ENCODE measurements around the gene ZNF749. TPM values are rescaled to one million over a fixed set of nuclear protein-coding genes. Genes with fewer than 3 reads are reported as not detected.

Gene ZNF749
- total and polyA plus RNA-seq, 2 donors: 10.2 to 17.1 TPM

Small RNA genes lying within 50 kb of the gene (small RNA-seq; reads per million reads assigned to genes)
- gene VN1R107P: not detected

Other genes starting within 250 kb of the ZNF749 start
- 42.5 TPM for gene ZNF264, start 243.8 kb upstream of the ZNF749 start, total RNA-seq
- gene ZNF264, start 243.8 kb upstream of the ZNF749 start, polyA plus RNA-seq: 5.2 TPM
- gene AURKC, start 204.3 kb upstream of the ZNF749 start, total RNA-seq: 0.74 TPM
- gene AURKC, start 204.3 kb upstream of the ZNF749 start, polyA plus RNA-seq: 0.73 TPM
- 48.0 TPM for gene ZNF805, start 194.7 kb upstream of the ZNF749 start, total RNA-seq
- 2.3 TPM for gene ZNF805, start 194.7 kb upstream of the ZNF749 start, polyA plus RNA-seq
- gene ZNF460, start 154.8 kb upstream of the ZNF749 start, total RNA-seq: 176 TPM
- 0.85 TPM for gene ZNF460, start 154.8 kb upstream of the ZNF749 start, polyA plus RNA-seq
- 25.4 TPM for gene ZNF543, start 114.9 kb upstream of the ZNF749 start, total RNA-seq
- gene ZNF543, start 114.9 kb upstream of the ZNF749 start, polyA plus RNA-seq: 2.9 TPM
- gene ZNF304, start 84.1 kb upstream of the ZNF749 start, total RNA-seq: 17.9 TPM
- 7.8 TPM for gene ZNF304, start 84.1 kb upstream of the ZNF749 start, polyA plus RNA-seq
- 9.7 TPM for gene TRAPPC2B, start 71.8 kb upstream of the ZNF749 start, total RNA-seq
- gene TRAPPC2B, start 71.8 kb upstream of the ZNF749 start, polyA plus RNA-seq: 26.8 TPM
- gene ZNF547, start 71.8 kb upstream of the ZNF749 start, total RNA-seq: 6.1 TPM
- gene ZNF547, start 71.8 kb upstream of the ZNF749 start, polyA plus RNA-seq: 1.8 TPM
- gene ZNF548, start 45.5 kb upstream of the ZNF749 start, total RNA-seq: 35.1 TPM
- gene ZNF548, start 45.5 kb upstream of the ZNF749 start, polyA plus RNA-seq: 16.2 TPM
- 27.9 TPM for gene ZNF17, start 24.2 kb upstream of the ZNF749 start, total RNA-seq
- 6.1 TPM for gene ZNF17, start 24.2 kb upstream of the ZNF749 start, polyA plus RNA-seq
- 3.4 TPM for gene VN1R1, start 21.8 kb downstream of the ZNF749 start, total RNA-seq
- 0.66 TPM for gene VN1R1, start 21.8 kb downstream of the ZNF749 start, polyA plus RNA-seq
- gene ZNF772, start 42.2 kb downstream of the ZNF749 start, total RNA-seq: 25.6 TPM
- gene ZNF772, start 42.2 kb downstream of the ZNF749 start, polyA plus RNA-seq: 3.9 TPM
- 16.1 TPM for gene ZNF419, start 52.4 kb downstream of the ZNF749 start, total RNA-seq
- gene ZNF419, start 52.4 kb downstream of the ZNF749 start, polyA plus RNA-seq: 8.0 TPM
- 13.4 TPM for gene ZNF773, start 64.6 kb downstream of the ZNF749 start, total RNA-seq
- 7.1 TPM for gene ZNF773, start 64.6 kb downstream of the ZNF749 start, polyA plus RNA-seq
- gene ZNF549, start 92.0 kb downstream of the ZNF749 start, total RNA-seq: 14.8 TPM
- 4.6 TPM for gene ZNF549, start 92.0 kb downstream of the ZNF749 start, polyA plus RNA-seq
- gene ZNF550, start 124.5 kb downstream of the ZNF749 start, total RNA-seq: 15.3 TPM
- gene ZNF550, start 124.5 kb downstream of the ZNF749 start, polyA plus RNA-seq: 7.2 TPM
- gene ZNF416, start 143.6 kb downstream of the ZNF749 start, total RNA-seq: 7.9 TPM
- gene ZNF416, start 143.6 kb downstream of the ZNF749 start, polyA plus RNA-seq: 4.6 TPM
- gene ZIK1, start 148.8 kb downstream of the ZNF749 start, total RNA-seq: 18.8 TPM
- gene ZIK1, start 148.8 kb downstream of the ZNF749 start, polyA plus RNA-seq: 7.4 TPM
- 4.0 TPM for gene ZNF530, start 164.6 kb downstream of the ZNF749 start, total RNA-seq
- 4.1 TPM for gene ZNF530, start 164.6 kb downstream of the ZNF749 start, polyA plus RNA-seq
- gene ZNF134, start 178.9 kb downstream of the ZNF749 start, total RNA-seq: 32.1 TPM
- gene ZNF134, start 178.9 kb downstream of the ZNF749 start, polyA plus RNA-seq: 17.6 TPM
- gene ZNF211, start 197.8 kb downstream of the ZNF749 start, total RNA-seq: 23.8 TPM
- gene ZNF211, start 197.8 kb downstream of the ZNF749 start, polyA plus RNA-seq: 13.0 TPM
- not detected for gene ZSCAN4, start 233.6 kb downstream of the ZNF749 start, total RNA-seq
- 0.20 TPM for gene ZSCAN4, start 233.6 kb downstream of the ZNF749 start, polyA plus RNA-seq
- 17.5 TPM for gene ZNF551, start 246.7 kb downstream of the ZNF749 start, total RNA-seq
- 6.1 TPM for gene ZNF551, start 246.7 kb downstream of the ZNF749 start, polyA plus RNA-seq

Measured in urinary bladder (tissue), 2 donors.